Measurements from ENCODE around the gene HOATZ. TPM values are rescaled to one million over a fixed set of nuclear protein-coding genes. Genes with fewer than 3 reads are reported as not detected.

HOATZ gene
- total and polyA plus RNA-seq, 2 experiments from 2014 or later: not detected

GRCh38 chr11:111573821-111574249 lies 59.3 kb downstream of the HOATZ start:
- H3K4me2 ChIP-seq (ENCODE audit: unreplicated experiment): peak overlapping the region; percentile 19
- no peaks in the 10 kb centered on the region; the same call in 1 of the 2 replicates for H3F3A ChIP-seq (ENCODE audit: insufficient read depth)
- no peaks in the 10 kb centered on the region for H4K20me1 ChIP-seq (ENCODE audit: insufficient read depth)
- H3K9ac ChIP-seq: peak overlapping the region; percentile 39; the same call in 1 of the 2 replicates
- H3K27ac ChIP-seq: no peak overlapping the region
- TF ChIP-seq EZH2 (IDR thresholded peaks at IDR 0.05; ENCODE audit: insufficient read depth, poor library complexity, severe bottlenecking): no peak
- TF ChIP-seq EZH2phosphoT487 (IDR thresholded peaks at IDR 0.05; ENCODE audit: insufficient read depth, low read depth): no peak
- H3K9me3 ChIP-seq (ENCODE audit: low read depth): no peaks in the 10 kb centered on the region
- H3K4me3 ChIP-seq: peak overlapping the region; percentile 55
- in situ Hi-C loops (cut with MboI): loop anchor here (10.0 kb wide), 1 partner anchor 61 kb away; no protein-coding TSS in a partner anchor
- H2AFZ ChIP-seq: peak overlapping the region; percentile 46
- H3K36me3 ChIP-seq (ENCODE audit: low read depth): no peaks in the 10 kb centered on the region
- no peaks in the 10 kb centered on the region for H3K79me2 ChIP-seq (ENCODE audit: insufficient read depth)
- H3K9me2 ChIP-seq (ENCODE audit: insufficient read depth): no peaks in the 10 kb centered on the region
- DNase-seq: peak; percentile 51
- H3K27me3 ChIP-seq (replicated peaks; ENCODE audit: insufficient read depth): no peaks in the 10 kb centered on the region
- 28 to 34% methylated on average over 4 of the region's 4 CpGs for WGBS, 2 experiments (ENCODE audit: low coverage in 1 of 2, low lambda C conversion rate in 2 of 2, missing lambda C conversion rate in 2 of 2)
- peaks cover 39% of the 10 kb centered on the region for H3K4me1 ChIP-seq (ENCODE audit: insufficient read depth)

DNA sequence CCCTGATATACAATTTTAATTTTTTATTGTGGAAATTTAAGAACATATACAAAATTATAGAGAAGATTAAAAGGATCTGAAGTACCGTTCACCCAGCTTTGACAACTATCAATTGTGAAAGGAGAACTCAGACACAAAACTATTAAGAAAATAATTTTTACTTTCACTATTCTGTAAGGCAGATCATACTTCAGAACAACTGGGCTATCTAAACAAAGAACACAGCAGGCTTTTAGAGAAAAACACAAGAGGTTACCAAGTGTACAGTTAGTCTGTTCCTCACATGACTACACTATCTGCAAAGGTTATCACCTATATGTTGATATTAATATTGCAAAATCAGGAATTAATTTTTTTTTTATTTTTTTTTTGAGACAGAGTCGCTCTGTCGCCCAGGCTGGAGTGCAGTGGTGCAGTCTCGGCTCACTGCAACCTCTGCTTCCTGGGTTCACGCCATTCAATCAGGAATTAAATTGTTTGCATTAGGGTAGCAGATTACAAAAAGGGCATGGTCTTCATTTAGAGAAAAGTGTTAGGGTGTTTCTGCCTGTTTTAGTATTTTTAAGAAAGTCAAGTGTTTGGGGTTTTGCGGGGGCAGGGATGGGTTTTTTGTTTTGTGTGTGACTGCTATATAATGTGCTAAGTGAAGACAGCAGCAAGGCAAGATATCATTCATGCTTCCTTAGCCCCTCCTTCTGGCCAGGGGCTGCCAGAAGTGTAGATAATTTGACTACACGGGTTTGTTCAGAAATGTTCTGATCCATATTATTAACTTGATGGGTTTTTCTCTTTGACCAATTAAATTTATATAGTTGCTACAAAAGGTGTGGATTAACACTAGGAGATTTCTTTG lies 60.0 kb downstream of the HOATZ start:
- TF ChIP-seq EZH2 (IDR thresholded peaks at IDR 0.05; ENCODE audit: insufficient read depth, poor library complexity, severe bottlenecking) (no peak), EZH2phosphoT487 (IDR thresholded peaks at IDR 0.05; ENCODE audit: insufficient read depth, low read depth) (no peak)
- Histone ChIP-seq H3K4me2 (ENCODE audit: unreplicated experiment) (peak overlapping the region; percentile 76), H3K9me2 (ENCODE audit: insufficient read depth) (no peaks in the 10 kb centered on the region), H3K79me2 (ENCODE audit: insufficient read depth) (no peaks in the 10 kb centered on the region), H3K27me3 (replicated peaks; ENCODE audit: insufficient read depth) (no peaks in the 10 kb centered on the region), H3K4me3 (peak overlapping the region; percentile 55), H3K36me3 (ENCODE audit: low read depth) (no peaks in the 10 kb centered on the region), H3K9me3 (ENCODE audit: low read depth) (no peaks in the 10 kb centered on the region), H3K27ac (no peak overlapping the region), H3F3A (ENCODE audit: insufficient read depth) (no peaks in the 10 kb centered on the region; the same call in 1 of the 2 replicates), H3K9ac (peak overlapping the region; percentile 39), H4K20me1 (ENCODE audit: insufficient read depth) (no peaks in the 10 kb centered on the region), H3K4me1 (ENCODE audit: insufficient read depth) (peaks cover 39% of the 10 kb centered on the region), H2AFZ (peak overlapping the region; percentile 46)
- DNase-seq: no peak
- in situ Hi-C loops (cut with MboI): loop anchor here (10.0 kb wide), 1 partner anchor 60 kb away; no protein-coding TSS in a partner anchor
- WGBS, 2 experiments (ENCODE audit: low coverage in 1 of 2, low lambda C conversion rate in 2 of 2, missing lambda C conversion rate in 2 of 2): 11 to 19% methylated on average over 7 of the region's 7 CpGs

- H3K9me3 ChIP-seq (ENCODE audit: low read depth): no peaks in the 10 kb centered on the region
- no peaks in the 10 kb centered on the region for H3F3A ChIP-seq (ENCODE audit: insufficient read depth)
- no peak overlapping the region for H2AFZ ChIP-seq
- H3K4me1 ChIP-seq (ENCODE audit: insufficient read depth): peaks cover 32% of the 10 kb centered on the region
- H3K9ac ChIP-seq: no peak overlapping the region
- H3K27ac ChIP-seq: no peak overlapping the region
- no peak overlapping the region for H3K4me3 ChIP-seq
- no peaks in the 10 kb centered on the region for H3K36me3 ChIP-seq (ENCODE audit: low read depth)
- H3K27me3 ChIP-seq (replicated peaks; ENCODE audit: insufficient read depth): no peaks in the 10 kb centered on the region
- H3K4me2 ChIP-seq (ENCODE audit: unreplicated experiment): no peak overlapping the region
- H3K79me2 ChIP-seq (ENCODE audit: insufficient read depth): no peaks in the 10 kb centered on the region
- 93 to 99% methylated on average over 6 of the region's 6 CpGs for WGBS, 2 experiments (ENCODE audit: low coverage in 1 of 2, low lambda C conversion rate in 2 of 2, missing lambda C conversion rate in 2 of 2)
- no peaks in the 10 kb centered on the region for H4K20me1 ChIP-seq (ENCODE audit: insufficient read depth)
- H3K9me2 ChIP-seq (ENCODE audit: insufficient read depth): no peaks in the 10 kb centered on the region
- no peak for DNase-seq
- in situ Hi-C loops (cut with MboI): loop anchor here (10.0 kb wide), 1 partner anchor 59 kb away; no protein-coding TSS in a partner anchor
- TF ChIP-seq EZH2 (IDR thresholded peaks at IDR 0.05; ENCODE audit: insufficient read depth, poor library complexity, severe bottlenecking) (no peak), EZH2phosphoT487 (IDR thresholded peaks at IDR 0.05; ENCODE audit: insufficient read depth, low read depth) (no peak)
Observed at GRCh38 chr11:111575740-111576139, 61.2 kb downstream of the HOATZ start.

GRCh38 chr11:111577821-111578220 lies 63.2 kb downstream of the HOATZ start:
- H3F3A ChIP-seq (ENCODE audit: insufficient read depth): no peaks in the 10 kb centered on the region
- H3K9me2 ChIP-seq (ENCODE audit: insufficient read depth): no peaks in the 10 kb centered on the region
- peaks cover 19% of the 10 kb centered on the region for H3K4me1 ChIP-seq (ENCODE audit: insufficient read depth)
- WGBS, 2 experiments (ENCODE audit: low coverage in 1 of 2, low lambda C conversion rate in 2 of 2, missing lambda C conversion rate in 2 of 2): 88 to 92% methylated on average over 4 of the region's 4 CpGs
- no peaks in the 10 kb centered on the region for H4K20me1 ChIP-seq (ENCODE audit: insufficient read depth)
- no peaks in the 10 kb centered on the region for H3K27me3 ChIP-seq (replicated peaks; ENCODE audit: insufficient read depth)
- H3K36me3 ChIP-seq (ENCODE audit: low read depth): no peaks in the 10 kb centered on the region
- H3K4me2 ChIP-seq (ENCODE audit: unreplicated experiment): no peak overlapping the region
- TF ChIP-seq EZH2phosphoT487 (IDR thresholded peaks at IDR 0.05; ENCODE audit: insufficient read depth, low read depth) (no peak), EZH2 (IDR thresholded peaks at IDR 0.05; ENCODE audit: insufficient read depth, poor library complexity, severe bottlenecking) (no peak)
- H3K79me2 ChIP-seq (ENCODE audit: insufficient read depth): no peaks in the 10 kb centered on the region
- H3K9ac ChIP-seq: no peak overlapping the region
- H3K9me3 ChIP-seq (ENCODE audit: low read depth): no peaks in the 10 kb centered on the region
- no peak overlapping the region for H3K27ac ChIP-seq
- no peak overlapping the region for H3K4me3 ChIP-seq
- H2AFZ ChIP-seq: no peak overlapping the region
- in situ Hi-C loops (cut with MboI): loop anchor here (10.0 kb wide), 1 partner anchor 57 kb away; no protein-coding TSS in a partner anchor
- no peak for DNase-seq
